Right lobe of liver (tissue), 6 donors: ENCODE results near the gene AGPAT1. TPM values are rescaled to one million over a fixed set of nuclear protein-coding genes. Genes with fewer than 3 reads are reported as not detected.

Experiments
- ATAC-seq, 4 donors: fragments of 200-7000 bp; cut with Tn5 transposase; one replicate each; pipeline ENCODE4 v1.9.1; 2020; ENCODE audit warnings: mild to moderate bottlenecking in 4 of 4, moderate library complexity in 4 of 4
- DNase-seq, 3 donors: peaks; one replicate each; pipeline ENCODE4 v3.0.0-alpha.2; 2020
- H3K27ac ChIP-seq, 3 donors: fragments of 200-600 bp; one replicate each; pipeline ENCODE4 v1.8.0; 2022
- H3K27me3 ChIP-seq, 2 donors: fragments of 200-600 bp; one replicate each; pipeline ENCODE4 v1.8.0; 2022
- H3K36me3 ChIP-seq, 4 donors: fragments of 200-600 bp; sonication (generic) in 1 of 4; one replicate each; pipeline versions ENCODE4 v1.5.1 to v1.8.0; 2017 to 2022; ENCODE audit warnings: control low read depth in 1 of 4
- H3K4me1 ChIP-seq, 4 donors: fragments of 200-600 bp; sonication (generic) in 1 of 4; one replicate each; pipeline versions ENCODE4 v1.5.1 to v1.8.0; 2017 to 2022; ENCODE audit warnings: control low read depth in 1 of 4
- H3K4me3 ChIP-seq, 3 donors: fragments of 200-600 bp; one replicate each; pipeline ENCODE4 v1.8.0; 2022
- H3K9me3 ChIP-seq, 4 donors: fragments of 200-600 bp; sonication (generic) in 1 of 4; one replicate each; pipeline versions ENCODE4 v1.5.1 to v1.8.0; 2017 to 2022; ENCODE audit warnings: control low read depth in 1 of 4
- POLR2A ChIP-seq: fragments of 450-650 bp; IDR thresholded peaks from one replicate; pipeline ENCODE4 v1.6.1; 2017; ENCODE audit warnings: antibody characterized with exemption, mild to moderate bottlenecking
- WGBS: methylation state at CpG from one replicate; pipeline ENCODE4 v1.1.6; 2018; ENCODE audit warnings: low coverage, low lambda C conversion rate; ENCODE audit not compliant: insufficient coverage; ENCODE audit errors: missing lambda C conversion rate; 5-methylcytosine and 5-hydroxymethylcytosine counted together
- intact Hi-C, 2 donors: fragments of 100-400 bp; cut with DNase I; formaldehyde crosslinking; loops; one replicate each; pipeline versions ENCODE4 v1.11.2 to v1.14.1; 2022
- total RNA-seq, 6 experiments: library from RNA; depleted of rRNA in 2 of 6; stranded (reverse); fragments of >200 nt in 2 of 6; fragmentation: NEBNext Ultra II Directional in 3 of 6; extraction: Animal tissue kit (Norgen Biotek cat#: 25700) in 3 of 6; gene quantifications; one replicate each; pipeline versions ENCODE4 v1.1.0 to v1.2.4, GENCODE V29; 2016 to 2023
- TF ChIP-seq, protein P1 (sequence below), 4 donors: fragments of 200-600 bp in 3 of 4; fragments of 450-650 bp in 1 of 4; IDR thresholded peaks; one replicate each; pipeline versions ENCODE4 v1.5.1 to v1.8.0; 2016 to 2022; ENCODE audit warnings: antibody characterized with exemption in 4 of 4, mild to moderate bottlenecking in 2 of 4
- donor health status: DM: no; HTN: yes; CAD: no.
- donor health status: DM: no; HTN: no; CAD: no.
- donor health status: DM: no; HTN: no; CAD: no.
- donor health status: DM: no; HTN: yes; CAD: no.
- donor health status: DM: no; HTN: yes; CAD: no.

The AGPAT1 gene
- total RNA-seq, 6 experiments from 2014 or later: 23.5 to 36.9 (median 31.6) TPM

DNA sequence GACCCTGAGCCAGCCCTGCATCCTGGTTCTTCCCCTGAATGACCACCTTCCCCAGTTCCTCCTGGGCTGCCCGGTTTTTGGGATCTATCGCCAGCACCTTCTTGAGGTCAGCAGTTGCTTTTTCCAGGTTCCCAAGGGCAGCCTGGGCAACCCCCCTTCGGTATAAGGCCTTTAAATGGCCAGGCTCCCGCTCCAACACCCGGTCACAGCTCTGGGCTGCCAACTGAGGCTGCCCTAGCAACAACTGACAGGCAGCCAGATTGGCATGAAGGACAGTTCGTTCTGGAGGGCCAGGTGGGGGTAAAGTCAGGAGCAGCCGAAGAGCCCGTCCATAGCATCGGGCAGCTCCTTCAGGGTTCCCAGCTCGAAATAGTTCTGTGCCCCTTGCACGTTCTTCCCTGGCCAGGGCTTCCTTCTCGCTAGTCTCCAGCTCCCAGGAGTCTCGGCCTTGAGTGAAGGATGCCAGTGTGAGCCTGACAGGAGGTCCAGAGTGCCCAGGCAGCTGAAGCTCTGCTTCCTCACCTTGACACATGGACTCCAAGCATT is 47.1 kb downstream of the AGPAT1 start:
- H3K4me1 ChIP-seq: peaks cover 0 to 28% (median 13%) of the 10 kb centered on the region in 4 donors
- H3K4me3 ChIP-seq: peak overlapping the region; percentile 52 to 61 (median 55)
- TF ChIP-seq, protein P1, sequence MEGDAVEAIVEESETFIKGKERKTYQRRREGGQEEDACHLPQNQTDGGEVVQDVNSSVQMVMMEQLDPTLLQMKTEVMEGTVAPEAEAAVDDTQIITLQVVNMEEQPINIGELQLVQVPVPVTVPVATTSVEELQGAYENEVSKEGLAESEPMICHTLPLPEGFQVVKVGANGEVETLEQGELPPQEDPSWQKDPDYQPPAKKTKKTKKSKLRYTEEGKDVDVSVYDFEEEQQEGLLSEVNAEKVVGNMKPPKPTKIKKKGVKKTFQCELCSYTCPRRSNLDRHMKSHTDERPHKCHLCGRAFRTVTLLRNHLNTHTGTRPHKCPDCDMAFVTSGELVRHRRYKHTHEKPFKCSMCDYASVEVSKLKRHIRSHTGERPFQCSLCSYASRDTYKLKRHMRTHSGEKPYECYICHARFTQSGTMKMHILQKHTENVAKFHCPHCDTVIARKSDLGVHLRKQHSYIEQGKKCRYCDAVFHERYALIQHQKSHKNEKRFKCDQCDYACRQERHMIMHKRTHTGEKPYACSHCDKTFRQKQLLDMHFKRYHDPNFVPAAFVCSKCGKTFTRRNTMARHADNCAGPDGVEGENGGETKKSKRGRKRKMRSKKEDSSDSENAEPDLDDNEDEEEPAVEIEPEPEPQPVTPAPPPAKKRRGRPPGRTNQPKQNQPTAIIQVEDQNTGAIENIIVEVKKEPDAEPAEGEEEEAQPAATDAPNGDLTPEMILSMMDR (IDR thresholded peaks at IDR 0.05): no peak
- no peak for TF ChIP-seq POLR2A
- no peak for ATAC-seq
- no peaks in the 10 kb centered on the region for H3K9me3 ChIP-seq
- H3K27me3 ChIP-seq: no peaks in the 10 kb centered on the region
- H3K27ac ChIP-seq: peak overlapping the region in 2 of 3 donors; percentile 19 to 74
- 79% methylated on average over 4 of the region's 13 CpGs for WGBS
- intact Hi-C loops: no loop called here
- DNase-seq: no peak
- H3K36me3 ChIP-seq: peaks cover 0 to 24% (median 8%) of the 10 kb centered on the region in 4 donors

DNA sequence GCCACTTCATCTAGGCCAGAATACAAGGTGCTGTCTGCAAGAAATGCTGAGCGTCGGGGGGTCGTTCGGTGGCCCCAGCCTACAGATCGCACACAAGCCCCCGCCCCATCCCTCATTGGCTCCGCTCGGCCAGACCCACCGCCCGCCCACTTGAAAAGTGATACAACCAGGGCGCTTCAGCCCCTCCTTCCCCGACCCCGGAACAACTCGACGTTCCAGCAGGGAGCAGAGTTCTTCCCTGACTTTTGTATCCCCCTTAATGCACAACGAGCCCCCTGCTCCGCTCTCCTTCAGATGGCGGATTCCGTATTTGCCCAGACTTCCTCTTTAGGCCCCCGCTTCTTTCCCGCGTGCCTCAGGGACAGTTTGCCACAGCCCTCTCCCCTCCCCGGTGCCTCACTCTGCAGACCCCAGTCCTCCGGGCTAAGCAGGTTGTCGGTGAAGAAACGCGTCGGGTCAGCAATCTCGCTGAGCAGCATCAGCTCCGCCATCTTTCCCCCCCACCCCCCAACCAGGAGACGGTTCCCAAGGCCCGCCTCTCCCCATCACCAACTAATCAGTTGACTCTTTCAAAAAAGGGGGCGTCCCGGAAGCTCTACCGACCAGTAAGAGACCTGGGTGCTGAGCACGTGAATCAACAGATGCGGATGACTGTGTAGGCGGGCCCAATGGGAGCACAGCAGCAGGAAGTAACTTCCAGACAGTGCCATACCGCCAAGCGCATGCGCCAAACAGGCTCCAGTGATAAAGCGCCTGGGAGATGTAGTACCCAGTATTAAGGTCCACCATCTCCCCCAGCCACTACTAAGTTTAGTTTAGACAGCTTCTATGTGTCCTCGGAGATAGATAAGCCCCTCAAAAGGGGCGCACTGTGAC is 47.9 kb downstream of the AGPAT1 start, which contains the start of gene ATF6B:
ATF6B (minus strand) TSS at position 530 of the 876 bp plus-strand sequence; CDS start at position 491, 39 bp downstream.
- H3K36me3 ChIP-seq: peaks cover 0 to 27% (median 8%) of the 10 kb centered on the region in 4 donors
- peak within 1 kb of the TSS; percentile 83 to 94 (median 91) for H3K4me3 ChIP-seq
- ATAC-seq: peak; percentile 89 to 96 (median 92)
- peak; percentile 97 to 99 (median 99) for DNase-seq
- TF ChIP-seq POLR2A: peak; percentile 37
- TF ChIP-seq, protein P1 (IDR thresholded peaks at IDR 0.05): no peak
- intact Hi-C loops: no loop called here
- H3K4me1 ChIP-seq: peaks cover 0 to 28% (median 13%) of the 10 kb centered on the region in 4 donors
- peak within 1 kb of the TSS; percentile 61 to 75 (median 74) for H3K27ac ChIP-seq
- no peaks in the 10 kb centered on the region for H3K9me3 ChIP-seq
- 0% methylated on average over 31 of the region's 44 CpGs for WGBS
- no peaks in the 10 kb centered on the region for H3K27me3 ChIP-seq

DNA sequence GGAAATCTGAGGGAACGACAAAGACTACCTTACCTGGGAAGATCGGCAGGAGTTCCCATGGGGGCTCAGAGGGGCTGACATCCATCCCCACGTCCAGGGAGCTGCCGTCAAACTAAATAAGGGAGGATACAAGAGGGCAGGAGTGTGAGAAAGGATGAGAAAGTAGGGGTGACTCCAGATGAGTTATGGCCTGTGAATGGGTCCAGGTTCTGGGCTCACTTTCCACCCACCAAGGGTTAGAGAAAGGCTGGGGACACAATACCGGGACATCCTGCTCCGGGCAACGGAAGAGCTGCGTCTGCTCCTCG is 48.5 kb downstream of the AGPAT1 start:
- Histone ChIP-seq H3K9me3 (no peaks in the 10 kb centered on the region), H3K4me1 (peaks cover 0 to 28% (median 13%) of the 10 kb centered on the region in 4 donors), H3K27ac (peak overlapping the region in 2 of 3 donors; percentile 49 to 61), H3K4me3 (peak overlapping the region; percentile 83 to 94 (median 91)), H3K36me3 (peaks cover 0 to 32% (median 8%) of the 10 kb centered on the region in 4 donors), H3K27me3 (no peaks in the 10 kb centered on the region)
- WGBS: 23% methylated on average over 4 of the region's 9 CpGs
- DNase-seq: no peak
- intact Hi-C loops: no loop called here
- TF ChIP-seq POLR2A: no peak
- TF ChIP-seq, protein P1 (IDR thresholded peaks at IDR 0.05): no peak
- no peak for ATAC-seq

DNA sequence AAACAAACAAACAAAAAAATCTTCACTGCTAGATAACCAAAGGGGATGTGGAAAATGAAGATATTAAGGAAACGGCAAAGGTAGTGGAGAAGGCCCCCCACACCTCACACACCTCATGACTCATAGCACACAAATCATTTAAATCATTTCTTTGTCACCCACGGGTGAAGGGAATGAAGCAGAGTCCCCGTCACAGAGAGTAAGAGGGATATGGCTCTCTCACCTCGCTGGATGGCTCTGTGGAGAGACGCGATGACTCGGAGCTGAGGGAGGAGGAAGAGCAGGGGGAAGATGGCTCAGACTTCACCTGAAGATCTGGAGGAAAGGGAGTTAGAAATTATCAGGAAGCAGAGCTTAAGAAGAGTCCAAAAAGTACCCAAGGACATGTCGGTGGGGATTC is 49.0 kb downstream of the AGPAT1 start:
- H3K27me3 ChIP-seq: no peaks in the 10 kb centered on the region
- peak overlapping the region in 2 of 3 donors; percentile 91 to 94 for H3K4me3 ChIP-seq
- H3K4me1 ChIP-seq: peaks cover 0 to 28% (median 13%) of the 10 kb centered on the region in 4 donors
- 68% methylated on average over 7 of the region's 8 CpGs for WGBS
- ATAC-seq (no peak), DNase-seq (no peak)
- no peaks in the 10 kb centered on the region for H3K9me3 ChIP-seq
- no peak overlapping the region for H3K27ac ChIP-seq
- peaks cover 0 to 35% (median 9%) of the 10 kb centered on the region in 4 donors for H3K36me3 ChIP-seq
- intact Hi-C loops: no loop called here
- no peak for TF ChIP-seq POLR2A
- TF ChIP-seq, protein P1 (IDR thresholded peaks at IDR 0.05): no peak
